GM21825 (cell line): ENCODE data around the gene ME3.

ENCODE experiments used
- ATAC-seq: cut with Tn5 transposase; IDR thresholded peaks from one replicate; pipeline ENCODE4 v1.9.1; 2021; ENCODE audit warnings: mild to moderate bottlenecking, moderate library complexity; ENCODE audit not compliant: unreplicated experiment

The ME3 gene

DNA sequence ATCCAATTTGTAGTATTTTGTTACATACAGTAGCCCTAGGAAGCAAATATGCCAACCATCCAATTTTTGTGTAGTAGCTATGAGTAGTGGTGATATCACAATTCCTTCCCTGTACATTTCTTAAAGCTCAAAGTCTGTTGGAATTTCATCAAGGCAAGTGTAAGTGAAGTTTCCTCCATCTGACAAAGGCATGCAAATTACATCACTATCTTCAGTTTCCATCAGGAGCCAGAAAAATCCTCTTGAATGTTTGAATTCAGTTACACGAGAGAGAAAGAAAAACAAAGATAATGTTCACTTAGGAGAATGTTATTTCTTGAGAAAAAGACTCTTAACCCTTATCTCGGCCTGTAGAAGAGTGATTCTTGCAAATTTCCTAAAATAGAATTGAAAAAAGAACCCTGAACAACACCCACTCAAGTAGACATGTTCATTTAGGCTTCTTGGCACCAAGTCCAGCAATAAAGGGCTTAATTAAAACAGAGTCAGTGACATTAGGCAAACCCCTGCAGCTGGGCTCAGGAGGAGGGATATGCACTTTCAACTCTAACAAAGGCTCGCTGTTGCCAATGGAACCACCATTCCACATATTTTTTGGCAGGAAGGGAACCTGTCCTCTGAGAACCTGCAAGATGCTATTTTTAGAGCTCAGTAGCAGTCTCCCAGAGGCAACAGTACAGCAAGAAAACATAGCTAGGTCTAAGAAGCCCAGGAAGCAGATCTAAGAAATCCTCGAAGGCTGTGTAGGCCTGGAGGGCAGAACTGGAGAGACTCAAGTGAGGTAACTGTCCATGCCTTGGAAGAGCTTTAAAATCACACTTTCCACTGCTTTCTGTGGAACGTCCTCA, 153.1 kb downstream of the ME3 start:
- no peak for ATAC-seq

GRCh38 chr11:86518211-86518610, 154.2 kb downstream of the ME3 start:
- no peak for ATAC-seq

DNA sequence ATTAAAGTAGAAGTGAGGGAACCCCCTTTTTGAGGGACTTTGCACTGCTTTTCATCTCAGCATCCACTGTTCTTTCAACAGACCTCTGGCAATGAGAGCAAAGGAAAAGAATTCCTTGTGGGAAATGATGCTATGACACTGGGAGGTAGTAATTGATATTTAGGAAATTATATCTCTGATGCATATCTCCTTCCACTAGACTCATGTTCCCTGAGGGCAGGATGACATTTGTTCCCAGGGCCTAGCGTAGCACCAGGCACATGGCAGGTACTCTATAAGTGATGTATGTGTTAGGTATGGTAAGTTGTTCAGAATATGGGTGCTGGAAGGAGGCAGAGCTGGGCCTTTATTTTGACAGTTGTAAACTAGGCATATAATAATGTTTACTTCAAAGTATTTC, 154.9 kb downstream of the ME3 start:
- no peak for ATAC-seq

GRCh38 chr11:86515297-86516094, 156.9 kb downstream of the ME3 start:
- no peak for ATAC-seq

- ATAC-seq = no peak
These were observed 158.0 kb downstream of the ME3 start for GRCh38 chr11:86514453-86514852.

DNA sequence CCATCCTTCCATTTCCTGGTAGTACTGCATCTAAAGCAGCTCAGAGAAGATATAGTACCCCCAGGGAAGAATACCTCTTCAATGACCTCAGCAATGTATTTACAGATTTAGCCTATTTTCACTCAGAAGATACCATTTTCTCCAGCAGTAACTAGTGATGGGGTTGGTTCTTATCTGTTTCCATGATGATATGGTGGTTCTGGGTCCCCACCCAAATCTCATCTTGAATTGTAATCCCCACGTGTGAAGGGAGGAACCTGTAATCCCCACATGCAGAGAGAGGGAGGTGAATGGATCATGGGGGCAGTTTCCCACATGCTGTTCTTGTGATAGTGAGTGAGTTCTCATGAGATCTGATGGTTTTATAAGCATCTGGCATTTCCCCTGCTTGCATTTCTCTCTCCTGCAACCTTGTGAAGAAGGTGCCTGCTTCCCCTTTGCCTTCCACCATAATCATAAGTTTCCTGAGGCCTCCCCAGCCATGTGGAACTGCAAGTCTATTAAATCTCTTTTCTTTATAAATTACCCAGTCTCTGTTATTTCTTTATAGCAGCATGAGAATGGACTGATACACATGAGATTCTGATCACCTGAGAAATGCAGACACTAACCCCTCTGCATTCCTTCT, 158.6 kb downstream of the ME3 start:
- ATAC-seq = no peak

DNA sequence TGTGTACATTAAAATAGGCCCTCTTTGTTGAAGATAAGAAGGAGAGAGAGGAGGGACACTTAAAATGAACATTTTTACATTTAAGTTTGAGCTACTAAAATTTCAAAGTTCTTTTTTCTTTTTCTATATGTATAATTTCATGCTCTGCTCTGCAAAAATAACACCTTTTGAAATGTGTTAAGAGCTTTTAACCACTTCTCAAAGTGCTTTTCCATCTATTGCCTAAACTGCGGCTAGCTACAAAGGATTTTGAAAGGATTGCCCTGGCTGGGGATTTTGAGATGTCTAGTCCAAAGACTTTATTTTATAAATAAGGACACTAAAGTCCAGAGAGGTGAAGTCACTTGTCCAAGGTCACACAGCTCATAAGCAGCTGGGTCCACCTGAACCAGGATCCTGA, 159.3 kb downstream of the ME3 start:
- no peak for ATAC-seq

DNA sequence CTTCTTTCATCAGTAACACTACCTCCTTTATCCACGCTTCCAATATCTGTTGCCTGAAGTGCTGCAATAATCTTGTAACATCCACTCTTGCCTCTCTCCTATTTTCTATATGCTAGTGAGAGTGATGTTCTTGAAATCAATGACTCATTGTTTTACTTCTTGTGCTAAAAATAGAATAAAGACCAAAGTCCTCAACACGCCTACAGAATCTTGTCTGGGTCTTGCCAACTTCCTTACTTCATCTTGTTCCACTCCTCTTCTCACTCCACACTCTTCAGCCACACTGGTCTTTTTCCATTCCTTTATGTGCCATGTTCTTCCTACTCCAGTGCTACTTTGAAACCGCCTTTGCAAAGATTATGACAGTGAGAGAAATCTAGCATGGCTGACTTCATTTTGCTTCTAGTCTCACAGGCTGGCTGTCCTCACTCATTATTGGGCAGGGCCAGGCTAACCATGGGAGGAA, 161.3 kb downstream of the ME3 start:
- ATAC-seq = no peak

DNA sequence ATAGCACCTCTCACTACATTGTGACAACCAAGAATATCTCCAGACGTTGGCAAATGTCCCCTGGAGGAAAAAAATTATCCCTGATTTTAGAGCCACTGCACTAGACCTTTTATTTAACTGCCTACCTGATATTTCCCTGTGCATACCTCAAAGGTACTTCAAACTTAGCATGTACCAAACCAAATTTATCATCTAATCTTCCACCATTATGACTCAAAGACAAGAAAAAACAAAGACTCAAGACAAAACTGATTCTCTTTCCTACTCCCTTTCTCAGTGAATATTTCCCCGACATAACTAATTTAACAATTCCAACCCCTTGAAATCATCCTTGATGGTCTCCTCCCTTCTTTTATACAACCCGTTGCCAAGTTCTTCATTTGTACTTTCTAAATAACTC, 161.7 kb downstream of the ME3 start:
- no peak for ATAC-seq

DNA sequence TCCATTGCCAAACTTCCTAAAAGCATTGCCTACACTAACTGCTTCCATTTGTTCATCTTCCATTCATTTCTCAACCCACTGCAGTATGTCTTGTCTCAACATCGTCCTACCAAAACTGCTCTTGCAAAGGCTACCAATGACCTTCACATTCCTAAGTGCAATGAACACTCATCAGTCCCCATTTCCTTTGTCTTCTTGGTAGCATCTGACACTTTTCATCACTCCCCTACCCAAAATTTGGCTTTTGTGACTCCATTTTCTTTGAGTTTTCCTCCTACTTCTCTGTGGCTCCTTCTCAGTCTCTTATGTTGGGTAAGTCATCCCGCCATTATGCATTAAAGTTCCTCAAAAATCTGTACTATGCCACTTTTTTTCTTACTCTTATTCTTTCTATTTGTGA, 162.3 kb downstream of the ME3 start:
- no peak for ATAC-seq

GRCh38 chr11:86509588-86509974, 162.8 kb downstream of the ME3 start:
- no peak for ATAC-seq

- no peak for ATAC-seq
These were observed 163.5 kb downstream of the ME3 start for GRCh38 chr11:86508604-86509587.

- ATAC-seq = no peak
These were observed 165.1 kb downstream of the ME3 start for GRCh38 chr11:86507249-86507845.

DNA sequence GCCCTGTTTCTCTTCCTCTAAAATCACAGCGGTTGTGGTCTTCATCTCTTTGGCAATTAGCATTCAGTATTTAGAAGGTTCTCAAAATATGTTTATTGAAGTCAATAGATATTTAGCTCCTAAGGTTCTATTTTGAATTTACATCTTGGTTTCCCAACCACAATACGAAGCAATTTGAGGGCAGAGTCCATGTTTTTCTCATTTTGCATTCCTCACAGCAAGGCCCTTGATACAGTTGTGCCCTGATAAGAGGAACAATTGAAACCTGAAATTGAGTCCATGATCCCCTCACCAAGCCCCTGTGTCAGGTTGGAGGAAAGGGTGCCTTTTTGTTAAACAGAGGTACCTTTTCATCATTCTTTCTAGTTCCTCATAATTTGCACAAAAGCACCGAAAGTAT, 166.2 kb downstream of the ME3 start:
- ATAC-seq = no peak

DNA sequence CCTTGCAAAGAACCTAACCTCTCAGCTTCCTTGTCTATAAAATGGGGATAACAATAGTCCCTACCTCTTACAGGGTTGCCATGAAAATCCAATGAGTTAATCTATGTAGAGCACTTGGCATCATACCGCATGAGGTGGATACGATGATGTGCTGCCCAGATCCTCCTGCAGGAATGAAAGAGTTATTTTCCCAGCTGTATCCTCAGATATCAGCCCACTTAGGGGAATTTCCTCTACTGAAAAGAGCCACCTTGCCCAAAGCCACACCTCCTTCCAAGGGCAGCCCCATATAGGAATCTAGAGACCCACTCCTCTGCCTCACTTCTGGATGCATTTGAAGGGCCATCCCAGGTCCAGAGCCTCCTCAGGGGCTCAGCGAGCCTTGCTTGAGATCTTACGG, 169.3 kb downstream of the ME3 start:
- no peak for ATAC-seq

DNA sequence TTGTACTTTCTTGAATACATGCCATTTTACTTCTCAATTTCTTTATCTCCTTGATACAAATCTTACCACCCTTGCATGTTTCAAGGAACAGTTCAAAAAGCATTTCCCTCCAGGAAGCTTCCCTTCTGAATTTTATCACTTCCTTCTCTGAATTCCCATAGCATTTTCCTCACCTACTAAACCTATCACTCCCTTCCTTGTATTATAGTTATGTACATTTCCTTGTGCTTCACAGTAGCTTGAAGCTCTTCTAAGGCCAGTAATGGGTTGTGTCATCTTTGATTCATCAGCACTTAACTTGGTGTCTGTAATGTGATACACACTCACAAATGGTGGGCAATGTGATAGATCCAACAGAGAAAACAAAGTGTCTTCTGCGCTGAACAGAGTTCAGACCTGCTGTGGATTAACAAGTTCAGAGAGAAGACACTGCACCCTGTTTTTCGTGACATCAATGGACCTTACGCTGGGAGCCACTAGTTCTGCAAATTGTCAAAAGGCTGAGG, 170.2 kb downstream of the ME3 start:
- no peak for ATAC-seq

GRCh38 chr11:86500500-86501140, 171.8 kb downstream of the ME3 start:
- ATAC-seq = no peak

- no peak for ATAC-seq
These were observed 172.7 kb downstream of the ME3 start for GRCh38 chr11:86499723-86500129.

DNA sequence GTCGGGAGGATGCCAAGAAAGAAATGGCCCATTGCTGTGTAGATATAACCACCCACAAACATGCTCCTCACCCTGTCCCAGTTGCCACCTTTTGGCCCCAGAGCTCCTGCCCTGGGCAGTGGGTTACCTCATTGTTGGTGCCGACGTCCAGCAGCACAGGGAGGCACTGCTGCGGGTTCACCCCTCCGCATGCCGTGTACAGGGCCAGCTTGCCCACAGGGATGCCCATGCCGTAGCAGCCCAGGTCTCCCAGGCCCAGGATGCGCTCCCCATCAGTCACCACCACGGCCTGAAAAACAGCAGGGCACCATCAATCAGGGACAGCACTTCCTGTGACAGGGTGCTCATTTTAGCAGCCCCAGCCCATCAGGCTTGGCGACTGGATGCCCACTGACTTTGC, 174.6 kb downstream of the ME3 start:
- no peak for ATAC-seq
